CMK (cell line): ENCODE measurements around the gene RTN4RL2.

Experiments
- DNase-seq: peaks from one replicate; pipeline ENCODE4 v3.0.0-alpha.2; 2010; ENCODE audit warnings: low read depth

Gene RTN4RL2

GRCh38 chr11:57481315-57481714, 21.0 kb downstream of the RTN4RL2 start:
- no peak for DNase-seq

GRCh38 chr11:57481915-57482781, 21.8 kb downstream of the RTN4RL2 start:
- DNase-seq = no peak

GRCh38 chr11:57482782-57483561, 22.6 kb downstream of the RTN4RL2 start:
- DNase-seq = no peak

- no peak for DNase-seq
These were observed 23.2 kb downstream of the RTN4RL2 start for GRCh38 chr11:57483562-57483918.

GRCh38 chr11:57484141-57484710, 23.9 kb downstream of the RTN4RL2 start:
- no peak for DNase-seq

- DNase-seq = no peak
These were observed 25.1 kb downstream of the RTN4RL2 start for GRCh38 chr11:57485217-57485990.

- no peak for DNase-seq
These were observed 26.9 kb downstream of the RTN4RL2 start for GRCh38 chr11:57487021-57487778.

GRCh38 chr11:57487920-57488659, 27.8 kb downstream of the RTN4RL2 start:
- DNase-seq = no peak

GRCh38 chr11:57490456-57491248, 30.3 kb downstream of the RTN4RL2 start:
- DNase-seq = no peak

- DNase-seq = no peak
These were observed 31.2 kb downstream of the RTN4RL2 start for GRCh38 chr11:57491371-57492061.

GRCh38 chr11:57493507-57494503, 33.5 kb downstream of the RTN4RL2 start:
- DNase-seq = no peak

- DNase-seq = no peak
These were observed 35.9 kb downstream of the RTN4RL2 start for GRCh38 chr11:57496109-57496820.

GRCh38 chr11:57497303-57498247, 37.2 kb downstream of the RTN4RL2 start:
- no peak for DNase-seq

GRCh38 chr11:57498540-57498939, 38.2 kb downstream of the RTN4RL2 start:
- DNase-seq = no peak

GRCh38 chr11:57499413-57499982, 39.2 kb downstream of the RTN4RL2 start:
- no peak for DNase-seq

GRCh38 chr11:57499983-57500461, 39.7 kb downstream of the RTN4RL2 start:
- DNase-seq = no peak
